Stomach (tissue), 9 donors: ENCODE data around the gene RGS3. TPM values are rescaled to one million over a fixed set of nuclear protein-coding genes. Genes with fewer than 3 reads are reported as not detected.

Experiments used
- DNase-seq, 2 donors: peaks; one replicate each; pipeline versions ENCODE4 v3.0.0 to v3.0.0-alpha.2; 2013 to 2019
- H3K27ac ChIP-seq, 5 donors: fragments of 200-600 bp in 4 of 5; sonication (generic) in 4 of 5; one replicate each; pipeline ENCODE4 v1.5.1; 2013 to 2019; ENCODE audit warnings: mild to moderate bottlenecking in 1 of 5, moderate library complexity in 1 of 5
- H3K27me3 ChIP-seq, 3 donors: fragments of 200-600 bp; sonication (generic); one replicate each; pipeline ENCODE4 v1.5.1; 2017 to 2019; ENCODE audit warnings: mixed run types in 1 of 3
- H3K36me3 ChIP-seq, 4 donors: fragments of 200-600 bp; sonication (generic); 1 replicate in 3 of 4; 2 replicates in 1 of 4; pipeline ENCODE4 v1.5.1; 2016 to 2019
- H3K4me1 ChIP-seq, 4 donors: fragments of 200-600 bp; sonication (generic); one replicate each; pipeline ENCODE4 v1.5.1; 2016 to 2019
- H3K4me3 ChIP-seq, 4 donors: fragments of 200-600 bp; sonication (generic) in 3 of 4; one replicate each; pipeline ENCODE4 v1.5.1; 2016 to 2019; ENCODE audit warnings: mild to moderate bottlenecking in 1 of 4
- H3K9me3 ChIP-seq, 4 donors: fragments of 200-600 bp; sonication (generic); one replicate each; pipeline ENCODE4 v1.5.1; 2016 to 2019
- CTCF ChIP-seq, 7 experiments: fragments of 450-650 bp in 4 of 7; fragments of 200-600 bp in 3 of 7; sonication (generic) in 3 of 7; IDR thresholded peaks; one replicate each; pipeline ENCODE4 v1.5.1; 2016 to 2019; ENCODE audit warnings: antibody characterized with exemption in 7 of 7, control low read depth in 2 of 7, mild to moderate bottlenecking in 1 of 7
- EP300 ChIP-seq: sonication (generic); formaldehyde crosslinking; IDR thresholded peaks from one replicate; pipeline ENCODE4 v1.6.1; 2017; ENCODE audit warnings: antibody characterized with exemption
- POLR2A ChIP-seq, 4 donors: fragments of 450-650 bp; IDR thresholded peaks; one replicate each; pipeline ENCODE4 v1.6.1; 2016; ENCODE audit warnings: antibody characterized with exemption in 4 of 4, control low read depth in 2 of 4, mild to moderate bottlenecking in 1 of 4, moderate library complexity in 1 of 4
- POLR2AphosphoS5 ChIP-seq, 3 donors: sonication (generic); formaldehyde crosslinking; IDR thresholded peaks; one replicate each; pipeline ENCODE4 v1.6.1; 2016; ENCODE audit warnings: antibody characterized with exemption in 3 of 3
- WGBS, 5 donors: extraction: QIAGEN DNeasy Blood & Tissue Kit in 3 of 5; methylation state at CpG; one replicate each; pipeline versions ENCODE4 v1.1.5 to v1.1.7; 2013 to 2018; 5-methylcytosine and 5-hydroxymethylcytosine counted together
- intact Hi-C: fragments of 100-400 bp; cut with DNase I; formaldehyde crosslinking; loops from one replicate; pipeline ENCODE4 v1.15.1; 2023; ENCODE audit warnings: low total_unique reads
- polyA plus RNA-seq, 3 donors: library from polyadenylated mRNA; stranded (reverse); fragments of 200-250 nt; gene quantifications; one replicate each; pipeline ENCODE4 v1.2.3, GENCODE V29; 2013
- total RNA-seq, 5 donors: library from RNA; depleted of rRNA; stranded (reverse); fragments of >200 nt; gene quantifications; one replicate each; pipeline versions ENCODE4 v1.1.0 to v1.2.3, GENCODE V29; 2014 to 2016
- donor health status: healthy with polysubstance abuse.
- donor health status: Bipolar disorder and iron deficiency.
- donor health status: healthy.

Gene RGS3
- total and polyA plus RNA-seq, 8 donors = 26.6 to 71.4 (median 35.7) TPM

- H3K27me3 ChIP-seq = no peaks in the 10 kb centered on the region
- peaks cover 16 to 35% (median 34%) of the 10 kb centered on the region in 4 donors for H3K36me3 ChIP-seq
- intact Hi-C loops = loop anchor here (5.0 kb wide), 1 partner anchor 141 kb away; no protein-coding TSS in a partner anchor
- peaks cover 19 to 92% (median 54%) of the 10 kb centered on the region in 4 donors for H3K4me1 ChIP-seq
- 31 to 56% (median 42%) methylated on average over 13 of the region's 13 CpGs for WGBS, 5 donors
- peak overlapping the region; percentile 17 to 74 (median 66) for H3K27ac ChIP-seq
- H3K4me3 ChIP-seq = no peak overlapping the region
- peak in 1 of 2 donors; percentile 47 for DNase-seq
- TF ChIP-seq CTCF (IDR thresholded peaks at IDR 0.05) (no peak), EP300 (no peak), POLR2AphosphoS5 (IDR thresholded peaks at IDR 0.05) (no peak), POLR2A (IDR thresholded peaks at IDR 0.05) (no peak)
- no peaks in the 10 kb centered on the region for H3K9me3 ChIP-seq
These were observed 124.8 kb downstream of the RGS3 start for GRCh38 chr9:113588242-113588810.

- Histone ChIP-seq H3K27ac (peak overlapping the region in 4 of 5 donors; percentile 28 to 74 (median 68)), H3K4me1 (peaks cover 25 to 93% (median 60%) of the 10 kb centered on the region in 4 donors), H3K27me3 (no peaks in the 10 kb centered on the region), H3K9me3 (no peaks in the 10 kb centered on the region), H3K36me3 (peaks cover 10 to 29% (median 28%) of the 10 kb centered on the region in 4 donors), H3K4me3 (no peak overlapping the region)
- no peak for DNase-seq
- WGBS, 5 donors = 29 to 78% (median 47%) methylated on average over 1 of the region's 1 CpG
- intact Hi-C loops = loop anchor here (5.0 kb wide), 1 partner anchor 142 kb away; no protein-coding TSS in a partner anchor
- TF ChIP-seq POLR2A (IDR thresholded peaks at IDR 0.05) = no peak
- TF ChIP-seq POLR2AphosphoS5 (IDR thresholded peaks at IDR 0.05) = no peak
- TF ChIP-seq CTCF (IDR thresholded peaks at IDR 0.05) = no peak
- TF ChIP-seq EP300 = no peak
These were observed 125.4 kb downstream of the RGS3 start for GRCh38 chr9:113588936-113589335.

GRCh38 chr9:113589407-113589806 lies 125.9 kb downstream of the RGS3 start:
- peaks cover 30 to 93% (median 65%) of the 10 kb centered on the region in 4 donors for H3K4me1 ChIP-seq
- peak overlapping the region; percentile 12 to 74 (median 66) for H3K27ac ChIP-seq
- H3K36me3 ChIP-seq = peaks cover 7 to 25% (median 23%) of the 10 kb centered on the region in 4 donors
- H3K27me3 ChIP-seq = no peaks in the 10 kb centered on the region
- no peaks in the 10 kb centered on the region for H3K9me3 ChIP-seq
- intact Hi-C loops = loop anchor here (5.0 kb wide), 1 partner anchor 142 kb away; no protein-coding TSS in a partner anchor
- no peak for DNase-seq
- TF ChIP-seq POLR2A (IDR thresholded peaks at IDR 0.05) (no peak), EP300 (no peak), CTCF (IDR thresholded peaks at IDR 0.05) (no peak), POLR2AphosphoS5 (IDR thresholded peaks at IDR 0.05) (no peak)
- H3K4me3 ChIP-seq = no peak overlapping the region
- 40 to 76% (median 59%) methylated on average over 7 of the region's 7 CpGs for WGBS, 5 donors

- Histone ChIP-seq H3K27me3 (no peaks in the 10 kb centered on the region), H3K4me1 (peaks cover 35 to 93% (median 69%) of the 10 kb centered on the region in 4 donors), H3K27ac (peak overlapping the region; percentile 12 to 74 (median 66)), H3K36me3 (peaks cover 7 to 21% (median 18%) of the 10 kb centered on the region in 4 donors), H3K4me3 (no peak overlapping the region), H3K9me3 (no peaks in the 10 kb centered on the region)
- WGBS, 5 donors = 17 to 27% (median 20%) methylated on average over 3 of the region's 3 CpGs
- no peak for DNase-seq
- intact Hi-C loops = loop anchor here (5.0 kb wide), 2 partner anchors 67 to 143 kb away; no protein-coding TSS in a partner anchor
- TF ChIP-seq EP300 (no peak), CTCF (IDR thresholded peaks at IDR 0.05) (peak in 5 of 7 experiments; percentile 13 to 58 (median 35))
These were observed 126.4 kb downstream of the RGS3 start for GRCh38 chr9:113589890-113590289.
